Adrenal gland (tissue), 12 donors: ENCODE results near the gene WDR47. TPM values are rescaled to one million over a fixed set of nuclear protein-coding genes. Genes with fewer than 3 reads are reported as not detected.

Experiments used
- DNase-seq, 7 donors: peaks; one replicate each; pipeline ENCODE4 v3.0.0-alpha.2; 2019 to 2020
- H3K27ac ChIP-seq, 5 donors: fragments of 200-600 bp; sonication (generic) in 4 of 5; 1 replicate in 3 of 5; 2 replicates in 2 of 5; pipeline versions ENCODE4 v1.5.1 to v1.8.0; 2016 to 2020; ENCODE audit warnings: mild to moderate bottlenecking in 1 of 5
- H3K27me3 ChIP-seq: fragments of 200-600 bp; 2 replicates; pipeline ENCODE4 v1.8.0; 2021
- H3K36me3 ChIP-seq, 2 donors: fragments of 200-600 bp; replicated peaks in 1 of 2; 1 replicate in 1 of 2; 2 replicates in 1 of 2; pipeline versions ENCODE4 v1.5.1 to v1.8.0; 2018 to 2022
- H3K4me1 ChIP-seq, 2 donors: fragments of 200-600 bp; replicated peaks in 1 of 2; 1 replicate in 1 of 2; 2 replicates in 1 of 2; pipeline versions ENCODE4 v1.5.1 to v1.8.0; 2018 to 2021
- H3K4me3 ChIP-seq, 4 donors: fragments of 200-600 bp; sonication (generic) in 3 of 4; one replicate each; pipeline ENCODE4 v1.5.1; 2016 to 2018
- H3K9me3 ChIP-seq, 3 donors: fragments of 200-600 bp; sonication (generic) in 1 of 3; replicated peaks in 1 of 3; 1 replicate in 2 of 3; 2 replicates in 1 of 3; pipeline versions ENCODE4 v1.5.1 to v1.8.0; 2016 to 2021
- POLR2A ChIP-seq, 2 donors: fragments of 450-650 bp; IDR thresholded peaks; one replicate each; pipeline ENCODE4 v1.6.1; 2017; ENCODE audit warnings: antibody characterized with exemption in 2 of 2, mild to moderate bottlenecking in 2 of 2, moderate library complexity in 1 of 2
- WGBS, 4 donors: extraction: QIAGEN DNeasy Blood & Tissue Kit in 2 of 4; methylation state at CpG; one replicate each; pipeline versions ENCODE4 v1.1.5 to v1.1.7; 2013 to 2017; 5-methylcytosine and 5-hydroxymethylcytosine counted together
- intact Hi-C, 2 donors: fragments of 100-400 bp; cut with DNase I; formaldehyde crosslinking; loops; one replicate each; pipeline versions ENCODE4 v1.14.1 to v1.15.0; 2022 to 2023
- polyA plus RNA-seq, 3 donors: library from polyadenylated mRNA; stranded (reverse); fragments of 200-250 nt in 2 of 3; fragments of 350-450 nt in 1 of 3; fragmentation: Illumina TruSeq in 1 of 3; extraction: RNeasy Lipid Tissue Mini Kit (QIAGEN cat#74804) in 1 of 3; gene quantifications; one replicate each; pipeline ENCODE4 v1.2.3, GENCODE V29; 2013 to 2014
- total RNA-seq, 9 donors: library from RNA; depleted of rRNA in 4 of 9; stranded (reverse); fragments of >200 nt in 4 of 9; fragments of 120-200 nt in 1 of 9; fragmentation: NEBNext Ultra II Directional in 1 of 9; extraction: Animal tissue kit (Norgen Biotek cat#: 25700) in 1 of 9; gene quantifications; one replicate each; pipeline versions ENCODE4 v1.1.0 to v1.2.4, GENCODE V29; 2013 to 2023
- TF ChIP-seq, protein P1 (sequence below), 6 experiments: fragments of 450-650 bp in 4 of 6; fragments of 200-600 bp in 2 of 6; sonication (generic) in 1 of 6; IDR thresholded peaks; 1 replicate in 5 of 6; 2 replicates in 1 of 6; pipeline versions ENCODE4 v1.5.1 to v1.8.0; 2016 to 2021; ENCODE audit warnings: antibody characterized with exemption in 6 of 6, mild to moderate bottlenecking in 2 of 6, moderate library complexity in 1 of 6
- donor health status: healthy with polysubstance abuse.
- donor health status: Bipolar disorder and iron deficiency.
- donor health status: DM: yes; HTN: yes; CAD: no.
- donor health status: DM: no; HTN: no; CAD: no.
- donor health status: DM: no; HTN: no; CAD: no.
- donor health status: DM: yes; HTN: yes; CAD: no.

The WDR47 gene
- total and polyA plus RNA-seq, 12 donors = 2.4 to 16.0 (median 10.9) TPM

DNA sequence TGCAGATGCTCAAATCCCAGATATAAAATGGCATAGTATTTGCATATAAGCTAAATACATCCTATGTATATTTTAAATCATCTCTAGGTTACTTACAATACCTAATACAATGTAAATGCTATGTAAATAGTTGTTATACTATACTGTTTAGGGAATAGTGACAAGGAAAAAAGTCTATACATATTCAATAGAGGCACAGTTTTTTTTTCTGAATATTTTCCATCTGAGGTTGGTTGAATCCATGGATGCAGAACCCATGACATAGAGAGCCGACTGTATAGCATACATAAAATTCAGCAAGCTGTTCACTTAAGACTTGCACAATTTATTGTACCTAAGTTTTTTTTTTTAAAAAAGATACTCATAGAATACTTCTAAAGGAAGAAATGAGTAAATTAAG, 27.4 kb upstream of the WDR47 start:
- no peaks in the 10 kb centered on the region for H3K4me1 ChIP-seq
- peaks cover 0 to 28% of the 10 kb centered on the region in 2 donors for H3K36me3 ChIP-seq
- 83 to 92% (median 87%) methylated on average over 1 of the region's 1 CpG for WGBS, 4 donors
- TF ChIP-seq, protein P1, sequence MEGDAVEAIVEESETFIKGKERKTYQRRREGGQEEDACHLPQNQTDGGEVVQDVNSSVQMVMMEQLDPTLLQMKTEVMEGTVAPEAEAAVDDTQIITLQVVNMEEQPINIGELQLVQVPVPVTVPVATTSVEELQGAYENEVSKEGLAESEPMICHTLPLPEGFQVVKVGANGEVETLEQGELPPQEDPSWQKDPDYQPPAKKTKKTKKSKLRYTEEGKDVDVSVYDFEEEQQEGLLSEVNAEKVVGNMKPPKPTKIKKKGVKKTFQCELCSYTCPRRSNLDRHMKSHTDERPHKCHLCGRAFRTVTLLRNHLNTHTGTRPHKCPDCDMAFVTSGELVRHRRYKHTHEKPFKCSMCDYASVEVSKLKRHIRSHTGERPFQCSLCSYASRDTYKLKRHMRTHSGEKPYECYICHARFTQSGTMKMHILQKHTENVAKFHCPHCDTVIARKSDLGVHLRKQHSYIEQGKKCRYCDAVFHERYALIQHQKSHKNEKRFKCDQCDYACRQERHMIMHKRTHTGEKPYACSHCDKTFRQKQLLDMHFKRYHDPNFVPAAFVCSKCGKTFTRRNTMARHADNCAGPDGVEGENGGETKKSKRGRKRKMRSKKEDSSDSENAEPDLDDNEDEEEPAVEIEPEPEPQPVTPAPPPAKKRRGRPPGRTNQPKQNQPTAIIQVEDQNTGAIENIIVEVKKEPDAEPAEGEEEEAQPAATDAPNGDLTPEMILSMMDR (IDR thresholded peaks at IDR 0.05) = no peak
- no peak for TF ChIP-seq POLR2A (IDR thresholded peaks at IDR 0.05)
- DNase-seq = no peak
- no peak overlapping the region for H3K4me3 ChIP-seq
- no peak overlapping the region for H3K27ac ChIP-seq
- no peaks in the 10 kb centered on the region for H3K9me3 ChIP-seq
- no peaks in the 10 kb centered on the region for H3K27me3 ChIP-seq
- intact Hi-C loops = no loop called here

DNA sequence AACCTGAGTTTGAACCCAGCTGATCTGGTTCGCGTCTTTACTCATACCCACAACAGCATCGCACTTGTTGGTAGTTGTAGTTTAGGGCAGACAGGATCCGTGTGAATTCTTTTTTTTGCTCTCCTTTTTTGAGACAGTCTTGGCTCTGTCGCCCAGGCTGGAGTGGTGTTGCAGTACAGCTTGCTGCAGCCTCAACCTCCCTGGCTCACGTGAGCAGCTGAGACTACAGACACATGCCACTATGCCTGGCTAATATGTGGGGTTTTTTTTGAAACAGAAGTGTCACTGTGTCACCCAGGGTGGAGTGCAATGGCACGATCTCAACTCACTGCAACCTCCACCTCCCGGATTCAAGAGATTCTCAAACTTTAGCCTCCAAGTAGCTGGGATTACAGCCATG, 26.0 kb upstream of the WDR47 start:
- no peaks in the 10 kb centered on the region for H3K4me1 ChIP-seq
- 74 to 90% (median 86%) methylated on average over 8 of the region's 8 CpGs for WGBS, 4 donors
- no peak for DNase-seq
- no peaks in the 10 kb centered on the region for H3K9me3 ChIP-seq
- H3K27me3 ChIP-seq = no peaks in the 10 kb centered on the region
- intact Hi-C loops = no loop called here
- H3K4me3 ChIP-seq = no peak overlapping the region
- peaks cover 0 to 39% of the 10 kb centered on the region in 2 donors for H3K36me3 ChIP-seq
- no peak overlapping the region for H3K27ac ChIP-seq
- TF ChIP-seq, protein P1 (IDR thresholded peaks at IDR 0.05) = no peak
- TF ChIP-seq POLR2A (IDR thresholded peaks at IDR 0.05) = no peak

DNA sequence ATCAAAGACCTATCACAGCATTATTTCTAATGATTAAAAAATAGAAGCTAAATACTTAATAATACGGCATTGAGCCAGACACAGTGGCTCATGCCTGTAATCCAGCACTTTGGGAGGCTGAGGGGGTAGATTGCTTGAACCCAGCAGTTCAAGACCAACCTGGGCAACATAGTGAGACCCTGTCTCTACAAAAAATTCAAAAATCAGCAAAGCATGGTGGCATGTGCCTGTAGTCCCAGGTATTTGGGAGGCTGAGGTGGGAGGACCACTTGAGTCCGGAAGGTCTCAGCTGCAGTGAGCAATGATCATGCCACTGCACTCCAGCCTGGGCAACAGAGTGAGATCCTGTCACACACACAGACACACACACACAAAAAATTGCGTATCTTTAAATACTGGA, 23.2 kb upstream of the WDR47 start:
- WGBS, 4 donors = 78 to 99% (median 92%) methylated on average over 3 of the region's 3 CpGs
- Histone ChIP-seq H3K27me3 (no peaks in the 10 kb centered on the region), H3K4me3 (no peak overlapping the region), H3K9me3 (no peaks in the 10 kb centered on the region), H3K27ac (no peak overlapping the region), H3K36me3 (peaks cover 0 to 36% of the 10 kb centered on the region in 2 donors), H3K4me1 (no peaks in the 10 kb centered on the region)
- no peak for TF ChIP-seq POLR2A (IDR thresholded peaks at IDR 0.05)
- TF ChIP-seq, protein P1 (IDR thresholded peaks at IDR 0.05) = no peak
- DNase-seq = no peak
- intact Hi-C loops = no loop called here

DNA sequence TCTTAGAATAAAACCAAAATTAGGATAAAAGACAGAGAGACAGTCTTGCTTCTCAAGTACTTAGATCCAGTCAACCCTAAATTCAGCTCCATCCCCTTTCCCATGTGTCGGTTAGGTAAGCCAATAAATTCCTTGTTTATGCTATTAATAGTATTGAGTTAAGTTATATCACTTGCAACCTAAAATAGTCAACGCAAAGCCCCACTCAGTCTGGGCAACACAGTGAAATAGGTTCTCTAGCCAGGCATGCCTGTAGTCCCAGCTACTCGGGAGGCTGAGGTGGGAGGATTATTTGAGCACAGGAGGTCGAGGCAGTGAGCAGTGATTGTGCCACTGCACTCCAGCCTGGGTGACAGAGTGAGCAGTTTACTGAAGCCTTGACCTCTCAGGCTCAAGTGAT, 19.3 kb upstream of the WDR47 start:
- H3K4me3 ChIP-seq = no peak overlapping the region
- no peaks in the 10 kb centered on the region for H3K27me3 ChIP-seq
- intact Hi-C loops = no loop called here
- H3K36me3 ChIP-seq = peaks cover 0 to 26% of the 10 kb centered on the region in 2 donors
- no peaks in the 10 kb centered on the region for H3K4me1 ChIP-seq
- WGBS, 4 donors = 83 to 92% (median 86%) methylated on average over 4 of the region's 4 CpGs
- H3K27ac ChIP-seq = no peak overlapping the region
- TF ChIP-seq, protein P1 (IDR thresholded peaks at IDR 0.05) = no peak
- no peak for TF ChIP-seq POLR2A (IDR thresholded peaks at IDR 0.05)
- H3K9me3 ChIP-seq = no peaks in the 10 kb centered on the region
- peak in 1 of 7 donors; percentile 15 for DNase-seq
